C4-2B (cell line): ENCODE measurements around the gene VWF.

Experiments used
- ZFX ChIP-seq: fragments of 450-650 bp; IDR thresholded peaks from 2 replicates; pipeline ENCODE4 v1.6.1; 2017
- TF ChIP-seq, protein P1 (sequence below): fragments of 450-650 bp; conservative IDR thresholded peaks from 2 replicates; pipeline ENCODE4 v1.5.1; 2017; ENCODE audit warnings: mild to moderate bottlenecking

DNA sequence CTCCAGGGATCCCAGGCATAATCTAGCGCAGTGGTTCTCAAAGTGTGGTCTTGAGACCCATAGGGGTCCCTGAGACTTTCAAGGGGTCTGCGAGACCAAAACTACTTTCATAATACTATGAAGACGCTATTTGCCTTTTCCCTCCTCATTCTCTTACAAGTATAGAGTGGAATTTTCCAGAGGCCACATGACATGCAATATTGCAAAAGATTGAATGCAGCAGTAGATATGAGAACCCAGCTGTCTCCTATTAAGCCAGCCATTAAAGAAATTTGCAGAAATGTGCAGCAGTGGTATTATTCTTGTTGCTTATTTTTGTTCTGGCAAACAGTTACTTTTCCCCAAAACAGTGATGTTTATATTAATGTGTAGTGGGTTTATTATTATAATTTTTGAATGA, 62.8 kb downstream of the VWF start:
- TF ChIP-seq, protein P1, sequence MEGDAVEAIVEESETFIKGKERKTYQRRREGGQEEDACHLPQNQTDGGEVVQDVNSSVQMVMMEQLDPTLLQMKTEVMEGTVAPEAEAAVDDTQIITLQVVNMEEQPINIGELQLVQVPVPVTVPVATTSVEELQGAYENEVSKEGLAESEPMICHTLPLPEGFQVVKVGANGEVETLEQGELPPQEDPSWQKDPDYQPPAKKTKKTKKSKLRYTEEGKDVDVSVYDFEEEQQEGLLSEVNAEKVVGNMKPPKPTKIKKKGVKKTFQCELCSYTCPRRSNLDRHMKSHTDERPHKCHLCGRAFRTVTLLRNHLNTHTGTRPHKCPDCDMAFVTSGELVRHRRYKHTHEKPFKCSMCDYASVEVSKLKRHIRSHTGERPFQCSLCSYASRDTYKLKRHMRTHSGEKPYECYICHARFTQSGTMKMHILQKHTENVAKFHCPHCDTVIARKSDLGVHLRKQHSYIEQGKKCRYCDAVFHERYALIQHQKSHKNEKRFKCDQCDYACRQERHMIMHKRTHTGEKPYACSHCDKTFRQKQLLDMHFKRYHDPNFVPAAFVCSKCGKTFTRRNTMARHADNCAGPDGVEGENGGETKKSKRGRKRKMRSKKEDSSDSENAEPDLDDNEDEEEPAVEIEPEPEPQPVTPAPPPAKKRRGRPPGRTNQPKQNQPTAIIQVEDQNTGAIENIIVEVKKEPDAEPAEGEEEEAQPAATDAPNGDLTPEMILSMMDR, result no peak
- no peak for TF ChIP-seq ZFX
